Left ventricle myocardium inferior (tissue), 1 donor: ENCODE measurements around the gene CTTN. TPM values are rescaled to one million over a fixed set of nuclear protein-coding genes. Genes with fewer than 3 reads are reported as not detected.

ENCODE experiments used
- DNase-seq: peaks from one replicate; pipeline ENCODE4 v3.0.0-alpha.2; 2020
- H3K27ac ChIP-seq: fragments of 200-600 bp; replicated peaks from 2 replicates; pipeline ENCODE4 v1.8.0; 2021
- H3K27me3 ChIP-seq: fragments of 200-600 bp; 2 replicates; pipeline ENCODE4 v1.8.0; 2021; ENCODE audit warnings: low read depth
- H3K36me3 ChIP-seq: fragments of 200-600 bp; 2 replicates; pipeline ENCODE4 v1.8.0; 2021
- H3K4me1 ChIP-seq: fragments of 200-600 bp; 2 replicates; pipeline ENCODE4 v1.8.0; 2021
- H3K4me3 ChIP-seq: fragments of 200-600 bp; 2 replicates; pipeline ENCODE4 v1.8.0; 2021; ENCODE audit warnings: mild to moderate bottlenecking, moderate library complexity
- H3K9me3 ChIP-seq: fragments of 200-600 bp; replicated peaks from 2 replicates; pipeline ENCODE4 v1.8.0; 2021
- CTCF ChIP-seq: fragments of 200-600 bp; IDR thresholded peaks from 2 replicates; pipeline ENCODE4 v1.8.0; 2021; ENCODE audit warnings: antibody characterized with exemption, mild to moderate bottlenecking, borderline replicate concordance
- intact Hi-C: fragments of 100-400 bp; cut with micrococcal nuclease; formaldehyde crosslinking; loops from one replicate; pipeline ENCODE4 v1.11.0; 2022
- total RNA-seq: library from RNA; stranded (reverse); fragmentation: NEBNext Ultra II Directional; extraction: Animal tissue kit (Norgen Biotek cat#: 25700); gene quantifications from one replicate; pipeline ENCODE4 v1.2.1, GENCODE V29; 2021
- donor health status: DM: no; HTN: yes; CAD: no; lungs with severe emphysema.

Gene CTTN
- total RNA-seq, 1 donor from 2014 or later, result 144 TPM

GRCh38 chr11:70360211-70360610 lies 38.1 kb upstream of the CTTN start:
- H3K4me3 ChIP-seq, result no peak overlapping the region
- no peak for DNase-seq
- no peak for TF ChIP-seq CTCF

GRCh38 chr11:70364178-70364577 lies 34.2 kb upstream of the CTTN start:
- peaks cover 74% of the 10 kb centered on the region for H3K36me3 ChIP-seq
- H3K4me1 ChIP-seq, result peaks cover 3% of the 10 kb centered on the region
- TF ChIP-seq CTCF, result no peak
- DNase-seq, result no peak
- no peaks in the 10 kb centered on the region for H3K27me3 ChIP-seq
- H3K9me3 ChIP-seq, result no peaks in the 10 kb centered on the region
- H3K4me3 ChIP-seq, result no peak overlapping the region
- H3K27ac ChIP-seq, result no peak overlapping the region
- intact Hi-C loops, result no loop called here

More at GRCh38 chr11:70360211-70360610, 38.1 kb upstream of the CTTN start:
- intact Hi-C loops, result no loop called here
- H3K4me1 ChIP-seq, result peaks cover 3% of the 10 kb centered on the region
- H3K27me3 ChIP-seq, result no peaks in the 10 kb centered on the region
- H3K27ac ChIP-seq, result no peak overlapping the region
- no peaks in the 10 kb centered on the region for H3K9me3 ChIP-seq
- H3K36me3 ChIP-seq, result peaks cover 94% of the 10 kb centered on the region

- Histone ChIP-seq H3K36me3 (peaks cover 67% of the 10 kb centered on the region), H3K27ac (no peak overlapping the region), H3K4me3 (no peak overlapping the region)
Measured at GRCh38 chr11:70364745-70365543, 33.4 kb upstream of the CTTN start.

GRCh38 chr11:70365544-70365927 lies 32.8 kb upstream of the CTTN start:
- H3K27me3 ChIP-seq, result no peaks in the 10 kb centered on the region
- H3K9me3 ChIP-seq, result no peaks in the 10 kb centered on the region
- intact Hi-C loops, result no loop called here
- peaks cover 3% of the 10 kb centered on the region for H3K4me1 ChIP-seq
- peaks cover 61% of the 10 kb centered on the region for H3K36me3 ChIP-seq
- H3K4me3 ChIP-seq, result no peak overlapping the region
- no peak for TF ChIP-seq CTCF
- no peak overlapping the region for H3K27ac ChIP-seq
- no peak for DNase-seq

More at GRCh38 chr11:70364745-70365543, 33.4 kb upstream of the CTTN start:
- DNase-seq, result no peak
- Histone ChIP-seq H3K4me1 (peaks cover 3% of the 10 kb centered on the region), H3K27me3 (no peaks in the 10 kb centered on the region), H3K9me3 (no peaks in the 10 kb centered on the region)
- intact Hi-C loops, result no loop called here
- TF ChIP-seq CTCF, result no peak

GRCh38 chr11:70367071-70367470 lies 31.3 kb upstream of the CTTN start:
- intact Hi-C loops, result no loop called here
- H3K4me3 ChIP-seq, result no peak overlapping the region
- no peak for DNase-seq
- no peaks in the 10 kb centered on the region for H3K9me3 ChIP-seq
- peaks cover 50% of the 10 kb centered on the region for H3K36me3 ChIP-seq
- H3K4me1 ChIP-seq, result peaks cover 3% of the 10 kb centered on the region
- H3K27me3 ChIP-seq, result no peaks in the 10 kb centered on the region
- no peak for TF ChIP-seq CTCF
- no peak overlapping the region for H3K27ac ChIP-seq
